GM18498 (cell line): ENCODE data around the gene SRP9.
"Not testable (repeated sequence)": the region's sequence is repeated elsewhere in the genome, so short reads cannot be mapped to it uniquely, and the experiment has no call there.

ENCODE experiments used
- ATAC-seq: cut with Tn5 transposase; IDR thresholded peaks from one replicate; pipeline ENCODE4 v1.9.1; 2021; ENCODE audit warnings: mild to moderate bottlenecking, moderate library complexity; ENCODE audit not compliant: unreplicated experiment

Gene SRP9

GRCh38 chr1:225835856-225836255 lies 58.2 kb downstream of the SRP9 start:
- no peak for ATAC-seq

GRCh38 chr1:225836296-225836695 lies 58.7 kb downstream of the SRP9 start:
- not testable (repeated sequence) for ATAC-seq

- ATAC-seq: no peak
These were observed 61.2 kb downstream of the SRP9 start for GRCh38 chr1:225838793-225839192.
